IMR-90 (cell line): Measurements from ENCODE around the gene NPW. TPM values are rescaled to one million over a fixed set of nuclear protein-coding genes. Genes with fewer than 3 reads are reported as not detected.
A peak's percentile ranks its signal among the peaks of the same experiment; 100 is the strongest.

Experiments used
- BHLHE40 ChIP-seq: fragments of 150-350 bp; IDR thresholded peaks from 2 replicates; pipeline ENCODE4 v1.6.1; 2016; ENCODE audit warnings: mild to moderate bottlenecking, low read depth, low read length
- MXI1 ChIP-seq: IDR thresholded peaks from 2 replicates; pipeline ENCODE4 v1.6.1; 2012; ENCODE audit warnings: low read depth, mild to moderate bottlenecking, low read length, moderate library complexity, borderline replicate concordance
- NFE2L2 ChIP-seq: fragments of 150-350 bp; IDR thresholded peaks from 2 replicates; pipeline ENCODE4 v1.6.1; 2016; ENCODE audit warnings: low read depth, mild to moderate bottlenecking, low read length
- polyA plus RNA-seq, 3 experiments: library from polyadenylated mRNA; depleted of rRNA; stranded (reverse); fragments of >200 nt; gene quantifications; 2 replicates each; pipeline ENCODE4 v1.2.3, GENCODE V29; 2012; ENCODE audit warnings: low replicate concordance in 1 of 3
- total RNA-seq: library from RNA; depleted of rRNA; stranded (reverse); fragments of >200 nt; gene quantifications from 2 replicates; pipeline ENCODE4 v1.2.3, GENCODE V29; 2012
- TF ChIP-seq, protein P1 (sequence below): fragments of 150-350 bp; IDR thresholded peaks from 2 replicates; pipeline ENCODE4 v1.6.1; 2016; ENCODE audit warnings: low read depth, mild to moderate bottlenecking, low read length, moderate library complexity, borderline replicate concordance

The NPW gene
- total and polyA plus RNA-seq, 2 of the 4 experiments (the other 2 are of a cell fraction), result 0.18 to 2.0 TPM

DNA sequence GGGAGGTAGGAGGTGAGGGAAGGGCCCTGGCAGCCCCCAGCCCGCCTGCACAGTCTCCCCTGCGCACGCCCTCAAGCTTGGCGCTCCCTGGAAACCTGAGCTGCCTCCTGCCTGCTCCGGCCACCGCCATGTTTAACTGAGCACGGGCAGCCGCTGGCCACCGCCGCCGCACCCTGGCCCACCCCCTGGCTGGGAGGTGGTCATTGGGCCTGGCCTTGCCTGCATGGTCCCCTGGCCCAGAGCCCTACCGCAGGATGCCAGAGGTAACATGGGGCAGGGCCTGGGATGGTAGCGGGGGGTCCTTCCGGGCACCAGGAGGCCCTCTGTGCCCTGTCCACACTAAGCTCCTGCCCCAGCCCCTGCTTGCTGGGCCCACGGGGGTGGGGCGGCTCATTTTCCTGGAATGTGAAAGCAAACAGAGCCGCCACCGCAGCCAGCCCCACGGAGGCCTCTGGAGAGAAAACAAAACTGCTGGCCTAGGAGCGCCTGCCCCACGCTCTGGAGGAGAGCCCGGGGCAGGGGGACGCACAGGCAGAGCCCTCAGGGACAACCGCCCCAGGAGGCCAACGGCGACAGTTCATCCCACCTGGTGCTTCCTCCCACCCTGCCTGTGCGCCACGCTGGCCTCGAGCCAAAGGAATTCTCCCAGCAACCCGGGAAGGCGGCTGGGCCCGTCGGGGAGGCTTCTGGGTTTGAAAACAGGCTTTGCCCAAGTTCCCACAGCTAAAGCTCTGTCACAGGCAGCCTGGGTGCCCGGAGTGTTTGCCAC is 16.0 kb downstream of the NPW start (continued):
- no peak for TF ChIP-seq NFE2L2
- TF ChIP-seq, protein P1, sequence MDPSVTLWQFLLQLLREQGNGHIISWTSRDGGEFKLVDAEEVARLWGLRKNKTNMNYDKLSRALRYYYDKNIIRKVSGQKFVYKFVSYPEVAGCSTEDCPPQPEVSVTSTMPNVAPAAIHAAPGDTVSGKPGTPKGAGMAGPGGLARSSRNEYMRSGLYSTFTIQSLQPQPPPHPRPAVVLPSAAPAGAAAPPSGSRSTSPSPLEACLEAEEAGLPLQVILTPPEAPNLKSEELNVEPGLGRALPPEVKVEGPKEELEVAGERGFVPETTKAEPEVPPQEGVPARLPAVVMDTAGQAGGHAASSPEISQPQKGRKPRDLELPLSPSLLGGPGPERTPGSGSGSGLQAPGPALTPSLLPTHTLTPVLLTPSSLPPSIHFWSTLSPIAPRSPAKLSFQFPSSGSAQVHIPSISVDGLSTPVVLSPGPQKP, result no peak
- TF ChIP-seq MXI1, result no peak
- 0 out of 2 replicates have a peak, but pooled peaks have one; percentile 4 for TF ChIP-seq BHLHE40
